HepG2 (cell line): ENCODE results near the gene ZIK1. TPM values are rescaled to one million over a fixed set of nuclear protein-coding genes. Genes with fewer than 3 reads are reported as not detected.

ENCODE experiments used
- ATAC-seq: fragments of 200-7000 bp; cut with Tn5 transposase; 3 replicates; pipeline ENCODE4 v1.9.1; 2020; ENCODE audit warnings: mild to moderate bottlenecking, moderate library complexity
- BruUV-seq: library from RNA; stranded (reverse); fragments of 400-500 nt; replicated peaks from 2 replicates; lab custom pipeline; 2021; lab: Mats Ljungman, UMichigan
- CTCF ChIA-PET: fragments of 300-600 bp; formaldehyde crosslinking; extraction: SDS; loops from one replicate; lab custom pipeline; 2021; ENCODE audit warnings: low total read pairs, inconsistent platforms, low intra/inter-chr PET ratio; lab: Yijun Ruan, JAX
- POLR2A ChIA-PET: fragments of 350-600 bp; sonication (Branson Sonifier 250); formaldehyde crosslinking; loops from one replicate; lab custom pipeline; 2020; ENCODE audit warnings: antibody characterized with exemption, inconsistent platforms; lab: Yijun Ruan, JAX
- DNase-seq: peaks from one replicate; pipeline ENCODE4 v3.0.0-alpha.2; 2015; ENCODE audit warnings: low spot score
- FAIRE-seq: peaks from 3 replicates; lab custom pipeline; 2011; peaks lifted over from hg19 to GRCh38; lab: Jason Lieb, UNC
- H2AFZ ChIP-seq: one replicate; pipeline ENCODE4 v1.6.1; 2011; ENCODE audit warnings: low read length, inconsistent platforms
- H3K27ac ChIP-seq: fragments of 300-600 bp; 3 replicates; pipeline ENCODE4 v1.8.0; 2011; ENCODE audit warnings: mixed run types, mild to moderate bottlenecking, mixed read lengths, low read length, inconsistent platforms; ENCODE audit not compliant: insufficient read depth; ENCODE audit errors: extremely low read length
- H3K27me3 ChIP-seq, 2 experiments: fragments of 200-600 bp in 1 of 2; 2 replicates in 1 of 2; 3 replicates in 1 of 2; pipeline versions ENCODE4 v1.6.0 to v1.8.0; 2011; ENCODE audit warnings: low read length in 2 of 2, mild to moderate bottlenecking in 2 of 2, moderate library complexity in 2 of 2, inconsistent platforms in 1 of 2; ENCODE audit not compliant: insufficient read depth in 2 of 2, control insufficient read depth in 1 of 2
- H3K36me3 ChIP-seq, 2 experiments: fragments of 200-600 bp in 1 of 2; replicated peaks in 1 of 2; 2 replicates in 1 of 2; 3 replicates in 1 of 2; pipeline versions ENCODE4 v1.5.1 to v1.8.0; 2011; ENCODE audit warnings: low read length in 2 of 2, inconsistent platforms in 1 of 2; ENCODE audit not compliant: insufficient read depth in 2 of 2, control insufficient read depth in 1 of 2
- H3K4me1 ChIP-seq: 2 replicates; pipeline ENCODE4 v1.5.1; 2012; ENCODE audit warnings: low read length, inconsistent platforms; ENCODE audit not compliant: insufficient read depth
- H3K4me2 ChIP-seq: 2 replicates; pipeline ENCODE4 v1.6.0; 2011; ENCODE audit warnings: low read depth, low read length, inconsistent platforms
- H3K4me3 ChIP-seq, 3 experiments: fragments of 200-600 bp in 1 of 3; sonication (generic), shearing (Covaris generic) in 1 of 3; replicated peaks in 1 of 3; 2 replicates each; pipeline ENCODE4 v1.5.1; 2011 to 2016; ENCODE audit warnings: low read length in 3 of 3, inconsistent platforms in 2 of 3, low read depth in 2 of 3, mild to moderate bottlenecking in 2 of 3, control low read depth in 1 of 3, mixed read lengths in 1 of 3; ENCODE audit not compliant: insufficient read depth in 1 of 3
- H3K79me2 ChIP-seq: one replicate; pipeline ENCODE4 v1.6.1; 2011; ENCODE audit warnings: low read length, inconsistent platforms; ENCODE audit not compliant: insufficient read depth
- H3K9ac ChIP-seq: 2 replicates; pipeline ENCODE4 v1.6.0; 2011; ENCODE audit warnings: mild to moderate bottlenecking, low read depth, low read length, inconsistent platforms; ENCODE audit not compliant: insufficient read depth
- H3K9me3 ChIP-seq: 2 replicates; pipeline ENCODE4 v1.5.1; 2012; ENCODE audit warnings: mild to moderate bottlenecking, low read length
- H4K20me1 ChIP-seq: 2 replicates; pipeline ENCODE4 v1.6.0; 2011; ENCODE audit warnings: inconsistent platforms, mild to moderate bottlenecking, low read length, moderate library complexity; ENCODE audit not compliant: insufficient read depth
- CREM ChIP-seq, 2 experiments: sonication (generic) in 1 of 2; formaldehyde crosslinking in 1 of 2; IDR thresholded peaks; 2 replicates each; pipeline versions ENCODE4 v1.4.0 to v1.6.1; 2016 to 2020; ENCODE audit warnings: antibody characterized with exemption in 1 of 2, mild to moderate bottlenecking in 1 of 2, missing genetic modification reagents in 1 of 2
- IRX3 ChIP-seq: sonication (generic); formaldehyde crosslinking; IDR thresholded peaks from 2 replicates; pipeline ENCODE4 v1.8.1; 2023; ENCODE audit warnings: mild to moderate bottlenecking, low read depth, missing genetic modification reagents, borderline replicate concordance
- KLF6 ChIP-seq: IDR thresholded peaks from 2 replicates; pipeline ENCODE4 v1.8.0; 2016; ENCODE audit warnings: missing biosample characterization, missing genetic modification reagents
- RARG ChIP-seq: sonication (generic); formaldehyde crosslinking; IDR thresholded peaks from 2 replicates; pipeline ENCODE4 v1.4.0; 2020; ENCODE audit warnings: low read depth, mild to moderate bottlenecking, missing genetic modification reagents
- SOX6 ChIP-seq, 2 experiments: fragments of 450-650 bp in 1 of 2; sonication (generic) in 1 of 2; formaldehyde crosslinking in 1 of 2; IDR thresholded peaks; 2 replicates each; pipeline versions ENCODE4 v1.4.0 to v1.6.1; 2017 to 2020; ENCODE audit warnings: antibody characterized with exemption in 1 of 2, mild to moderate bottlenecking in 1 of 2, missing genetic modification reagents in 1 of 2
- ZIK1 ChIP-seq: sonication (generic); formaldehyde crosslinking; IDR thresholded peaks from 2 replicates; pipeline ENCODE4 v1.5.0; 2020; ENCODE audit warnings: mild to moderate bottlenecking, low read depth, missing genetic modification reagents, borderline replicate concordance
- ZNF7 ChIP-seq: IDR thresholded peaks from 2 replicates; pipeline ENCODE4 v1.6.1; 2016; ENCODE audit warnings: missing biosample characterization, missing genetic modification reagents
- ZNF713 ChIP-seq: sonication (generic); formaldehyde crosslinking; IDR thresholded peaks from 2 replicates; pipeline ENCODE4 v1.4.0; 2020; ENCODE audit warnings: mild to moderate bottlenecking, missing genetic modification reagents
- WGBS: methylation state at CpG from one replicate; pipeline ENCODE4 v1.1.6; 2017; ENCODE audit warnings: low lambda C conversion rate; 5-methylcytosine and 5-hydroxymethylcytosine counted together
- in situ Hi-C: cut with HindIII; loops from 2 replicates; pipeline ENCODE4 v1.10.0; 2017; ENCODE audit warnings: low pct_unique_long_range_greater_than_20kb; ENCODE audit not compliant: extremely low pct_ligation_motif_present
- intact Hi-C: fragments of 100-400 bp; cut with micrococcal nuclease; formaldehyde crosslinking; loops from one replicate; pipeline ENCODE4 v1.10.0; 2022; ENCODE audit not compliant: unreplicated experiment
- polyA plus RNA-seq, 8 experiments: library from polyadenylated mRNA; depleted of rRNA in 3 of 8; stranded (reverse) in 7 of 8; unstranded in 1 of 8; fragments of >200 nt; fragmentation: Illumina TruSeq in 4 of 8; extraction: Trizol in 4 of 8; gene quantifications; 2 replicates each; pipeline versions ENCODE4 v1.2.1 to v1.2.3, GENCODE V29; 2011 to 2016; ENCODE audit warnings: low read depth in 4 of 8, missing spikeins in 1 of 8, mixed read lengths in 1 of 8; ENCODE audit not compliant: insufficient read depth in 1 of 8
- total RNA-seq, 5 experiments: library from RNA; depleted of rRNA; stranded (reverse); fragments of >200 nt; fragmentation: Illumina TruSeq; extraction: Trizol; gene quantifications; 2 replicates each; pipeline ENCODE4 v1.2.3, GENCODE V29; 2016; ENCODE audit warnings: low read depth in 1 of 5
- TF ChIP-seq, protein P1 (sequence below): sonication (generic); formaldehyde crosslinking; IDR thresholded peaks from 2 replicates; pipeline ENCODE4 v1.9.0; 2022; ENCODE audit warnings: low read depth, missing genetic modification reagents
- TF ChIP-seq, protein P2 (sequence below): sonication (generic); formaldehyde crosslinking; IDR thresholded peaks from 2 replicates; pipeline ENCODE4 v1.9.0; 2021; ENCODE audit warnings: missing genetic modification reagents, borderline replicate concordance
- TF ChIP-seq, protein P3 (sequence below): sonication (generic); formaldehyde crosslinking; IDR thresholded peaks from 2 replicates; pipeline ENCODE4 v1.9.0; 2021; ENCODE audit warnings: mild to moderate bottlenecking, missing genetic modification reagents
- TF ChIP-seq, protein P4 (sequence below): sonication (generic); formaldehyde crosslinking; IDR thresholded peaks from 2 replicates; pipeline ENCODE4 v1.4.0; 2020; ENCODE audit warnings: mild to moderate bottlenecking, low read depth, missing genetic modification reagents

Gene ZIK1
- total and polyA plus RNA-seq, 2 of the 13 experiments (the other 11 are each of a cell fraction or from before 2014, with no cell fraction given), result 2.1 to 7.2 TPM

DNA sequence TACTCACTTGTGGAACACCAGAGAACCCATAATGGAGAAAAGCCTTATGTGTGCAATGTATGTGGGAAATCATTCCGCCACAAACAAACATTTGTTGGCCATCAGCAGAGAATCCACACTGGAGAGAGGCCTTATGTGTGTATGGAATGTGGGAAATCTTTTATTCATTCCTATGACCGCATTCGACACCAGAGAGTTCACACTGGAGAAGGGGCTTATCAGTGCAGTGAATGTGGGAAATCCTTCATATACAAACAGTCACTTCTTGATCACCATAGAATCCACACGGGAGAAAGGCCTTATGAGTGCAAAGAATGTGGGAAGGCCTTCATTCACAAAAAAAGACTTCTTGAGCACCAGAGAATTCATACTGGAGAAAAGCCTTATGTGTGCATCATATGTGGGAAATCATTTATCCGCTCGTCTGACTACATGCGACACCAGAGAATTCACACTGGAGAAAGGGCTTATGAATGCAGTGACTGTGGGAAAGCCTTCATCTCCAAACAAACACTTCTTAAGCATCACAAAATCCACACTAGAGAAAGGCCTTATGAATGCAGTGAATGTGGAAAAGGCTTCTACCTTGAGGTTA is 45.9 kb upstream of the ZIK1 start:
- no peaks in the 10 kb centered on the region for H3K79me2 ChIP-seq
- H3K27ac ChIP-seq, result no peak overlapping the region
- DNase-seq, result no peak
- no TSS peak for BruUV-seq
- POLR2A ChIA-PET, result no interaction called here
- no peak for FAIRE-seq
- 100% methylated on average over 7 of the region's 7 CpGs for WGBS
- H3K9me3 ChIP-seq, result peaks cover 29% of the 10 kb centered on the region
- H3K4me1 ChIP-seq, result peaks cover 8% of the 10 kb centered on the region; the same call in 1 of the 2 replicates
- H3K36me3 ChIP-seq, result peaks cover 21 to 61% of the 10 kb centered on the region in 2 experiments
- intact Hi-C loops, result no loop called here
- no peaks in the 10 kb centered on the region for H3K27me3 ChIP-seq
- no peaks in the 10 kb centered on the region for H4K20me1 ChIP-seq
- H3K4me2 ChIP-seq, result no peak overlapping the region
- no peak overlapping the region for H3K9ac ChIP-seq
- no peak overlapping the region for H2AFZ ChIP-seq
- CTCF ChIA-PET, result no interaction called here
- no peak for ATAC-seq
- in situ Hi-C loops, result no loop called here
- no peak overlapping the region for H3K4me3 ChIP-seq
- TF ChIP-seq ZNF713 (CRISPR knock-in tag) (no peak), IRX3 (CRISPR knock-in tag) (no peak), CREM (IDR thresholded peaks at IDR 0.05) (no peak), CREM (CRISPR knock-in tag; IDR thresholded peaks at IDR 0.05) (no peak), KLF6 (no peak), ZNF7 (no peak), RARG (CRISPR knock-in tag) (no peak), SOX6 (IDR thresholded peaks at IDR 0.05) (no peak), SOX6 (CRISPR knock-in tag; IDR thresholded peaks at IDR 0.05) (no peak), ZIK1 (CRISPR knock-in tag) (no peak)
- TF ChIP-seq, protein P1, sequence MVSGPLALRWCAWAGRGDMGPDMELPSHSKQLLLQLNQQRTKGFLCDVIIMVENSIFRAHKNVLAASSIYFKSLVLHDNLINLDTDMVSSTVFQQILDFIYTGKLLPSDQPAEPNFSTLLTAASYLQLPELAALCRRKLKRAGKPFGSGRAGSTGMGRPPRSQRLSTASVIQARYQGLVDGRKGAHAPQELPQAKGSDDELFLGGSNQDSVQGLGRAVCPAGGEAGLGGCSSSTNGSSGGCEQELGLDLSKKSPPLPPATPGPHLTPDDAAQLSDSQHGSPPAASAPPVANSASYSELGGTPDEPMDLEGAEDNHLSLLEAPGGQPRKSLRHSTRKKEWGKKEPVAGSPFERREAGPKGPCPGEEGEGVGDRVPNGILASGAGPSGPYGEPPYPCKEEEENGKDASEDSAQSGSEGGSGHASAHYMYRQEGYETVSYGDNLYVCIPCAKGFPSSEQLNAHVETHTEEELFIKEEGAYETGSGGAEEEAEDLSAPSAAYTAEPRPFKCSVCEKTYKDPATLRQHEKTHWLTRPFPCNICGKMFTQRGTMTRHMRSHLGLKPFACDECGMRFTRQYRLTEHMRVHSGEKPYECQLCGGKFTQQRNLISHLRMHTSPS (CRISPR knock-in tag), result no peak
- TF ChIP-seq, protein P2, sequence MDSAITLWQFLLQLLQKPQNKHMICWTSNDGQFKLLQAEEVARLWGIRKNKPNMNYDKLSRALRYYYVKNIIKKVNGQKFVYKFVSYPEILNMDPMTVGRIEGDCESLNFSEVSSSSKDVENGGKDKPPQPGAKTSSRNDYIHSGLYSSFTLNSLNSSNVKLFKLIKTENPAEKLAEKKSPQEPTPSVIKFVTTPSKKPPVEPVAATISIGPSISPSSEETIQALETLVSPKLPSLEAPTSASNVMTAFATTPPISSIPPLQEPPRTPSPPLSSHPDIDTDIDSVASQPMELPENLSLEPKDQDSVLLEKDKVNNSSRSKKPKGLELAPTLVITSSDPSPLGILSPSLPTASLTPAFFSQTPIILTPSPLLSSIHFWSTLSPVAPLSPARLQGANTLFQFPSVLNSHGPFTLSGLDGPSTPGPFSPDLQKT (CRISPR knock-in tag), result no peak
- TF ChIP-seq, protein P3, sequence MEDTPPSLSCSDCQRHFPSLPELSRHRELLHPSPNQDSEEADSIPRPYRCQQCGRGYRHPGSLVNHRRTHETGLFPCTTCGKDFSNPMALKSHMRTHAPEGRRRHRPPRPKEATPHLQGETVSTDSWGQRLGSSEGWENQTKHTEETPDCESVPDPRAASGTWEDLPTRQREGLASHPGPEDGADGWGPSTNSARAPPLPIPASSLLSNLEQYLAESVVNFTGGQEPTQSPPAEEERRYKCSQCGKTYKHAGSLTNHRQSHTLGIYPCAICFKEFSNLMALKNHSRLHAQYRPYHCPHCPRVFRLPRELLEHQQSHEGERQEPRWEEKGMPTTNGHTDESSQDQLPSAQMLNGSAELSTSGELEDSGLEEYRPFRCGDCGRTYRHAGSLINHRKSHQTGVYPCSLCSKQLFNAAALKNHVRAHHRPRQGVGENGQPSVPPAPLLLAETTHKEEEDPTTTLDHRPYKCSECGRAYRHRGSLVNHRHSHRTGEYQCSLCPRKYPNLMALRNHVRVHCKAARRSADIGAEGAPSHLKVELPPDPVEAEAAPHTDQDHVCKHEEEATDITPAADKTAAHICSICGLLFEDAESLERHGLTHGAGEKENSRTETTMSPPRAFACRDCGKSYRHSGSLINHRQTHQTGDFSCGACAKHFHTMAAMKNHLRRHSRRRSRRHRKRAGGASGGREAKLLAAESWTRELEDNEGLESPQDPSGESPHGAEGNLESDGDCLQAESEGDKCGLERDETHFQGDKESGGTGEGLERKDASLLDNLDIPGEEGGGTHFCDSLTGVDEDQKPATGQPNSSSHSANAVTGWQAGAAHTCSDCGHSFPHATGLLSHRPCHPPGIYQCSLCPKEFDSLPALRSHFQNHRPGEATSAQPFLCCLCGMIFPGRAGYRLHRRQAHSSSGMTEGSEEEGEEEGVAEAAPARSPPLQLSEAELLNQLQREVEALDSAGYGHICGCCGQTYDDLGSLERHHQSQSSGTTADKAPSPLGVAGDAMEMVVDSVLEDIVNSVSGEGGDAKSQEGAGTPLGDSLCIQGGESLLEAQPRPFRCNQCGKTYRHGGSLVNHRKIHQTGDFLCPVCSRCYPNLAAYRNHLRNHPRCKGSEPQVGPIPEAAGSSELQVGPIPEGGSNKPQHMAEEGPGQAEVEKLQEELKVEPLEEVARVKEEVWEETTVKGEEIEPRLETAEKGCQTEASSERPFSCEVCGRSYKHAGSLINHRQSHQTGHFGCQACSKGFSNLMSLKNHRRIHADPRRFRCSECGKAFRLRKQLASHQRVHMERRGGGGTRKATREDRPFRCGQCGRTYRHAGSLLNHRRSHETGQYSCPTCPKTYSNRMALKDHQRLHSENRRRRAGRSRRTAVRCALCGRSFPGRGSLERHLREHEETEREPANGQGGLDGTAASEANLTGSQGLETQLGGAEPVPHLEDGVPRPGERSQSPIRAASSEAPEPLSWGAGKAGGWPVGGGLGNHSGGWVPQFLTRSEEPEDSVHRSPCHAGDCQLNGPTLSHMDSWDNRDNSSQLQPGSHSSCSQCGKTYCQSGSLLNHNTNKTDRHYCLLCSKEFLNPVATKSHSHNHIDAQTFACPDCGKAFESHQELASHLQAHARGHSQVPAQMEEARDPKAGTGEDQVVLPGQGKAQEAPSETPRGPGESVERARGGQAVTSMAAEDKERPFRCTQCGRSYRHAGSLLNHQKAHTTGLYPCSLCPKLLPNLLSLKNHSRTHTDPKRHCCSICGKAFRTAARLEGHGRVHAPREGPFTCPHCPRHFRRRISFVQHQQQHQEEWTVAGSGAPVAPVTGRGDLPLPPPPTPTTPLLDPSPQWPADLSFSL (CRISPR knock-in tag), result no peak
- TF ChIP-seq, protein P4, sequence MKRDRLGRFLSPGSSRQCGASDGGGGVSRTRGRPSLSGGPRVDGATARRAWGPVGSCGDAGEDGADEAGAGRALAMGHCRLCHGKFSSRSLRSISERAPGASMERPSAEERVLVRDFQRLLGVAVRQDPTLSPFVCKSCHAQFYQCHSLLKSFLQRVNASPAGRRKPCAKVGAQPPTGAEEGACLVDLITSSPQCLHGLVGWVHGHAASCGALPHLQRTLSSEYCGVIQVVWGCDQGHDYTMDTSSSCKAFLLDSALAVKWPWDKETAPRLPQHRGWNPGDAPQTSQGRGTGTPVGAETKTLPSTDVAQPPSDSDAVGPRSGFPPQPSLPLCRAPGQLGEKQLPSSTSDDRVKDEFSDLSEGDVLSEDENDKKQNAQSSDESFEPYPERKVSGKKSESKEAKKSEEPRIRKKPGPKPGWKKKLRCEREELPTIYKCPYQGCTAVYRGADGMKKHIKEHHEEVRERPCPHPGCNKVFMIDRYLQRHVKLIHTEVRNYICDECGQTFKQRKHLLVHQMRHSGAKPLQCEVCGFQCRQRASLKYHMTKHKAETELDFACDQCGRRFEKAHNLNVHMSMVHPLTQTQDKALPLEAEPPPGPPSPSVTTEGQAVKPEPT, result no peak
